Neural progenitor cell (in vitro differentiated cells): ENCODE results near the gene RASGRP1.

Experiments
- EZH2phosphoT487 ChIP-seq: fragments of 200-600 bp; sonication (generic); IDR thresholded peaks from 2 replicates; pipeline ENCODE4 v1.6.1; 2017; ENCODE audit warnings: antibody characterized with exemption
- TF ChIP-seq, protein P1 (sequence below): fragments of 200-600 bp; sonication (generic); IDR thresholded peaks from 2 replicates; pipeline ENCODE4 v1.5.1; 2017; ENCODE audit warnings: antibody characterized with exemption, mild to moderate bottlenecking

- TF ChIP-seq, protein P1, sequence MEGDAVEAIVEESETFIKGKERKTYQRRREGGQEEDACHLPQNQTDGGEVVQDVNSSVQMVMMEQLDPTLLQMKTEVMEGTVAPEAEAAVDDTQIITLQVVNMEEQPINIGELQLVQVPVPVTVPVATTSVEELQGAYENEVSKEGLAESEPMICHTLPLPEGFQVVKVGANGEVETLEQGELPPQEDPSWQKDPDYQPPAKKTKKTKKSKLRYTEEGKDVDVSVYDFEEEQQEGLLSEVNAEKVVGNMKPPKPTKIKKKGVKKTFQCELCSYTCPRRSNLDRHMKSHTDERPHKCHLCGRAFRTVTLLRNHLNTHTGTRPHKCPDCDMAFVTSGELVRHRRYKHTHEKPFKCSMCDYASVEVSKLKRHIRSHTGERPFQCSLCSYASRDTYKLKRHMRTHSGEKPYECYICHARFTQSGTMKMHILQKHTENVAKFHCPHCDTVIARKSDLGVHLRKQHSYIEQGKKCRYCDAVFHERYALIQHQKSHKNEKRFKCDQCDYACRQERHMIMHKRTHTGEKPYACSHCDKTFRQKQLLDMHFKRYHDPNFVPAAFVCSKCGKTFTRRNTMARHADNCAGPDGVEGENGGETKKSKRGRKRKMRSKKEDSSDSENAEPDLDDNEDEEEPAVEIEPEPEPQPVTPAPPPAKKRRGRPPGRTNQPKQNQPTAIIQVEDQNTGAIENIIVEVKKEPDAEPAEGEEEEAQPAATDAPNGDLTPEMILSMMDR, result no peak
- no peak for TF ChIP-seq EZH2phosphoT487
These were observed 77.2 kb downstream of the RASGRP1 start for GRCh38 chr15:38487378-38487777.
